Measurements from ENCODE around the gene KIF1C. TPM values are rescaled to one million over a fixed set of nuclear protein-coding genes. Genes with fewer than 3 reads are reported as not detected.
"Not testable (repeated sequence)": the region's sequence is repeated elsewhere in the genome, so short reads cannot be mapped to it uniquely, and the experiment has no call there.

The KIF1C gene
- total RNA-seq, 1 donor = 1.1 TPM

- no peak for DNase-seq (ENCODE audit: low read depth in 2 of 3, low spot score in 2 of 3)
Observed at GRCh38 chr17:4999430-5000093, 1.8 kb downstream of the KIF1C start.

GRCh38 chr17:5000237-5000639 lies 2.5 kb downstream of the KIF1C start:
- no peak for DNase-seq (ENCODE audit: low read depth in 2 of 3, low spot score in 2 of 3)

- no peak for DNase-seq (ENCODE audit: low read depth in 2 of 3, low spot score in 2 of 3)
Observed at GRCh38 chr17:5002121-5002788, 4.5 kb downstream of the KIF1C start.

GRCh38 chr17:5003214-5003867 lies 5.6 kb downstream of the KIF1C start:
- DNase-seq (ENCODE audit: low read depth in 2 of 3, low spot score in 2 of 3) = no peak

GRCh38 chr17:5011928-5012327 lies 14.2 kb downstream of the KIF1C start:
- DNase-seq (ENCODE audit: low read depth in 2 of 3, low spot score in 2 of 3) = no peak

- DNase-seq (ENCODE audit: low read depth in 2 of 3, low spot score in 2 of 3) = no peak
Observed at GRCh38 chr17:5014357-5014756, 16.6 kb downstream of the KIF1C start.

GRCh38 chr17:5019475-5019956 lies 21.8 kb downstream of the KIF1C start:
- peak in 2 of 3 donors; percentile 73 to 77 for DNase-seq (ENCODE audit: low read depth in 2 of 3, low spot score in 2 of 3)

GRCh38 chr17:5020502-5021023 lies 22.8 kb downstream of the KIF1C start:
- no peak for DNase-seq (ENCODE audit: low read depth in 2 of 3, low spot score in 2 of 3)

- DNase-seq (ENCODE audit: low read depth in 2 of 3, low spot score in 2 of 3) = no peak
Observed at GRCh38 chr17:5022171-5022711, 24.5 kb downstream of the KIF1C start.

- DNase-seq (ENCODE audit: low read depth in 2 of 3, low spot score in 2 of 3) = no peak
Observed at GRCh38 chr17:5023588-5024147, 25.9 kb downstream of the KIF1C start.

- DNase-seq (ENCODE audit: low read depth in 2 of 3, low spot score in 2 of 3) = no peak
Observed at GRCh38 chr17:5024604-5025003, 26.9 kb downstream of the KIF1C start.

GRCh38 chr17:5027299-5027698 lies 29.5 kb downstream of the KIF1C start:
- no peak for DNase-seq (ENCODE audit: low read depth in 2 of 3, low spot score in 2 of 3)

GRCh38 chr17:5027916-5028315 lies 30.2 kb downstream of the KIF1C start:
- DNase-seq (ENCODE audit: low read depth in 2 of 3, low spot score in 2 of 3) = no peak

GRCh38 chr17:5030168-5030567 lies 32.4 kb downstream of the KIF1C start:
- DNase-seq (ENCODE audit: low read depth in 2 of 3, low spot score in 2 of 3) = not testable (repeated sequence)

- DNase-seq (ENCODE audit: low read depth in 2 of 3, low spot score in 2 of 3) = peak; percentile 73 to 92 (median 81)
Observed at GRCh38 chr17:5031365-5032082, 33.8 kb downstream of the KIF1C start.

GRCh38 chr17:5032865-5033264 lies 35.1 kb downstream of the KIF1C start:
- DNase-seq (ENCODE audit: low read depth in 2 of 3, low spot score in 2 of 3) = no peak

- DNase-seq (ENCODE audit: low read depth in 2 of 3, low spot score in 2 of 3) = no peak
Observed at GRCh38 chr17:5033352-5034015, 35.7 kb downstream of the KIF1C start.

GRCh38 chr17:5034063-5034462 lies 36.3 kb downstream of the KIF1C start:
- DNase-seq (ENCODE audit: low read depth in 2 of 3, low spot score in 2 of 3) = no peak

GRCh38 chr17:5034651-5035050 lies 36.9 kb downstream of the KIF1C start:
- no peak for DNase-seq (ENCODE audit: low read depth in 2 of 3, low spot score in 2 of 3)

- no peak for DNase-seq (ENCODE audit: low read depth in 2 of 3, low spot score in 2 of 3)
Observed at GRCh38 chr17:5035315-5035714, 37.6 kb downstream of the KIF1C start, which contains the start of gene SLC52A1. TSS of gene SLC52A1 (minus strand) at chr17:5035426. CDS start at chr17:5034606, 820 bp downstream.
